Measurements from ENCODE around the gene TP63.

Gene TP63

DNA sequence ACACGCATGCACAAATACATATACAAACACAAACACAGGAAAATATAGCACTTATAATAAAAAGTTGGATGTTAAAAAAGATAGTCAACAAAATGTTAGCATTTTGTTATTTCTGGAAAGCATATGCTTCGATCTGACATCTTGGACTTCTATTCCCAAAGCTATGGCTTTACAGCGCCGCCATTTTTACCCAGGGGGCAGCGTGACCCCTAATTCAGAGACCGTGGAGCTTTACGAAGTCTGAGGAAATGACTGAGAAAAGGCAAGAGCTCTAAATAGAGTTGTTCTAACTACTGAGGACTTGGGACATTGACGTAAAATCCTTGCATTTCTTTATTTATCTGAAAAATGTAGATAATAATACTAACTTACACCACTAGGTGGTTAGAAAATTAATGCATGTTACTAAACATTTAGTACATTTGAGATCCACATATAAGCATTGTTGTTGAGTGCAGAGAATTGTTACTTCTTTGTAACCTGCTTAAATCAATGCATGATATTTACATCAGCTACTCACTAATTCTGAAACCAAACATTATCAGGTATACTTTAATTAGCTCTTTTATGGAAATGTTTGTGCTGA is 155.4 kb downstream of the TP63 start:
- DNase-seq = no peak

DNA sequence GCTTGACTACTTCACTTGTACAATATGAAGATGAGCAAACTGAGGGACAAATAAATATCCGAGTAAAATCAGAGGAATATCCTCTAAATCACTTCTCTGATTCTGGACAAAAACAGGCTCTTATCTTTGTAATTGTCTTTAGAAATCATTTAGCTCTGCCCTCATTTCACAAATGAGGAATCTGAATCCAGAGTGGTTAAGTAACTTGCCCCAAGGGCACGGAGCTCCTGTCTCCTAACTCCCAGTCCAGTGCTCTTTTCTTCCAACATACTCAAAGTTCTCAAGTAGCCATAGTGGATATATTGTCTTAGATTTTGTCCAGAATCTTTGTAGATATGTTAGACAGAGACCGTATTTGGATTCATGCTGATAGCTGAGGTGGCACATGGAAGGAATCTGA is 156.0 kb downstream of the TP63 start:
- DNase-seq = no peak

DNA sequence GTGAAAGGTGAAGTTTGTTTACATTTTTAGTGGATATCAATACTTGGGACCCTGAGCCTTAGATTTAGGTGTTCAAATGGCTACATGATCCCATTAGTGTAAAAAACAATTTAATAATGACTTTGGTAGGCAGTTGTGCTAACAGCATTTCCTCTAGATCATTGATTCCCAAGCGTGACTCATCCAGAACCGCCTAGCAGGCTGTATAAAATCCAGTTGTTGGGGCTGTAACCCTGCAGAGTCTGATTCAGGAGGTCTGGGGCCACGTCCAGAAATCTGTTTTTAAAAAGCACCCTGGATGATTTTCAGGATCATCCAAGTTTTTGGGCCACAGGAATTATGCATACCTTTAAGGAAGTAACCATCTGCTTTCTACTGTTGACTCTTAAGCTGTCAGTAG is 156.4 kb downstream of the TP63 start:
- DNase-seq = no peak

DNA sequence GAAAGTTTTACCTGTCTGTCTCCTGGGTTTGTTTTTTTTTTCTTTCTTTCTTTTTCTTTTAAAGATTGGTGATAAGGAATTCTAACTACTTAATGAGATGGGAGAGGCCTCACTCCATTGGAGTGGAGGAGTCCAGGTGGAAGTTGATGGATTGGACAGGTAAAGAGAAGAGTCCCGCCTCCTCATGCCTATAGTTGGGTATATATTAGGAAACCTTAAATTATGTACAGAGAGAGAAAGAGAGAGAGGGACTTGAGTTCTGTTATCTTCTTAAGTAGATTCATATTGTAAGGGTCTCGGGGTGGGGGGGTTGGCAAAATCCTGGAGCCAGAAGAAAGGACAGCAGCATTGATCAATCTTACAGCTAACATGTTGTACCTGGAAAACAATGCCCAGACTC is 158.2 kb downstream of the TP63 start:
- DNase-seq = no peak

DNA sequence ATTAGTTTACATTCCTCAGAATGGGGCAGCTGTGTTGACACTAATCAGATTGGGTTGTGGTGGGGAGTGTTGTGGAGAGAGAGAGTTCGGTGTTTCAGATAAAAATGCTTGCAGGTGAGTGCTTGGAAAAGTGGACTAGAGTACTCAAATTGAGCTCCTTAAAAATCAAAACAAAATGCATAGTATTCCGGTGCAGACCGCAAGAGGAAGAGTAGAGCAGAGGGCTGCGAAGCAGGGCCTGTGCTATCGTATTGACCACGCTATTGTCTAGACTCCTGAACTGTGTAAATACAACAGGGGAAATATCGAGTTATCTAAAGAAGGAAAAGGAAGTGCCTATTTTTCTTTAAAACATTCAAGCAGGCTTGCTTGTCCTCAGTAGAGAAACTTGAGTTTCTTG is 159.5 kb downstream of the TP63 start:
- no peak for DNase-seq

DNA sequence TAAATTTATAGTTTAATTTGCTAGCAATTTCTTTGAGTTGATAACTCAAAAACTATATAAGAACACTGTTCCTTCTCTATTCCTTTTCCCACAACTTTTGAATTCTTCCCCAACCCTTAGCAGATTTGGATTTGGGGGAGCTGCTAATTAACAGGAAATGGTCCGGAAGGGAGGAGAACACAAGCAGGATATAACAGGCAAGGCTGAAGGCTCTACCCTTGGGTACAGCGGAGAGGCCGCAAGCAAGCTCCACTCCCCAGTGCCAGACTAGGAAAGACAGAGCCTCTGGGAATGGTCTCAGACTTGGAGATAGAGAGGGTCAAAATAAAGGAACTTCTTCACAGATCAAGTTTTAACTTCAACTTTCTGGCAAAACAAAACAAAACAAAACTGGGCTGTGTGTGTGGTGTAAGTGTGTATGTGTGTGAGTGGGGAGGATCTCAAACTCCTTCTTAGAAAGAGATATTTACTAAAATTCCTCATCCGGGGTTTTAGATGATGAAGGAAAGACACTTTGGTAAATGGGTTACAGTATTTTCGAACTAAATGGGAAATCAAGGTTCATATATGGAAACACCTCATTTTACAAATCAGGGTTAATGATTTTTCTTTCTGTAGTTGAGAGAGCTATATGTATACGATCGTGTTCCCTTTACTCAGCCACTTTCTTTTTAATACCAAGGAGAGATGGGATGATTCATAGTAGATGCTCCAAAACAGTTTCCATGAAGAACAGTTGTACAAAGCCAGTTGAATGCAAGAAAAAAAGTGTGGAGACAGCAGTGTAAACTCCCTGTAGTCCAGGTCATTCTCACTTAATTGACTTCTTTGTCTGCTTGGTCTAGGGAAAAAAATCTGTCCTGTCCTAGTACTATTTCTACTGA is 161.1 kb downstream of the TP63 start:
- DNase-seq = no peak

DNA sequence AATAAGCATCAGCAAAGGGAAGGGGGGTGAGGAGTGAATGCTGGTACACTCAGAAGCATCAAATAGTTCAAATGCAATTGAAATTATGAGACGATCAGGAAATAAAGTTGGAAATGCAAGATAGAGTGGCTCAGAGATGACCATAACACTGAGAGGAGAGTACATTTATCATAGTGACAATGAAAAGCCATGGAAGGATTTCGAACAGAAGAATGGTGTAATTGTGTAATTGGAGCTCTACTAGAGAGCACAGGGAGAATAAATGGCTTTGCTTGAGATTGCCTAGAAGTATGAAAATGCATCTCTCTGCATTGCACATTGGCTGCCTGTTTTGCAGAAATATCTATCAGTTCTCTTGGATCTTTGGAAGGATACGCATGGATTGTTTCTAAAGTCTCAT is 163.3 kb downstream of the TP63 start:
- no peak for DNase-seq

DNA sequence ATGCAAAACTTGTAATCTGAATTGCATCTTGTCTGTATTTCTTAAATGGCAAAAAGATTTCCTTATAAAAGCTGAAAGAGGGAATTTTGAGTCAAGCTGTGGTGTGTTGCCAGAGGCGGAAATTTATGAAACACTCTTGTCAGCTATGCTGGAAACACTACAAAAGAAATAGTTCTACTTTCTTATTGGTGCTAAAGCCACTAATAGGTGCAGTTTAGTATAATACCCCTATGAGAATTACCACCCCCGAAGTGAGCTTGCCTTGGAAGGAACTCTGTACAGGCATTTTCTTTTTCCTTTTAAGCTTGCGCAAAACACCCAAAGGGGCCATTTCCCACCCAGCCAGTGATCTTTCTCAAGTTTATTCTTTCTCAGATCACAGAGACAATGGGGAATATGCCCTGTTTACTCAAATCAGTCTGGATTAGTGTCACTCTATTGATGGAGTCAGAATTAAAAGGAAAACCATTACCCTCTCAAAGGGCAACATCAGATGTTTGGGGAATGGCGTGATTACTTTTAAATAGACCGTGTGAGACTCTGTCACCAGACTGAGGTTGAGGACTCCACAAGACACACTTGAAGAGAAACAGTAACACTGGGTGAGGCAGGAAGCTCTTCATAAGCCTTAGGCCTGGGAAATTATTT is 166.0 kb downstream of the TP63 start:
- no peak for DNase-seq

DNA sequence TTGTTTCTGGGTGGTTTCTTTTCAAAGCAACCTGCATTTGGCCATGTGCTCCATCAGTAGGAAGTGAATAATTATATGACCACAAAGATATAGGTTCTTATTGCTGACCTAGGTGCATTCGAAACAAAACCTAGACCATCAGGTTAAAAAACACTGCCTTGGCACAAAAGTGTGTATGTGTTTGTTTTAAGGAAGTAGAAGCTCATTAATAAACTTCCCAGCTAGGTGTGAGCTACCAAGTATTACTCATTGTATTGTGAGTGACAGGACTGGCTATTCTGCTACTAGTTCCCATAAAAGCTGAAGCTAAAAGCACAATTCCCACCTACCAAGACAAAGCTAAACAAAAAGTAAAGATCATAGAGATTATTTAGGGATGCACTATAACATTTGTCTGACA is 168.2 kb downstream of the TP63 start:
- no peak for DNase-seq

DNA sequence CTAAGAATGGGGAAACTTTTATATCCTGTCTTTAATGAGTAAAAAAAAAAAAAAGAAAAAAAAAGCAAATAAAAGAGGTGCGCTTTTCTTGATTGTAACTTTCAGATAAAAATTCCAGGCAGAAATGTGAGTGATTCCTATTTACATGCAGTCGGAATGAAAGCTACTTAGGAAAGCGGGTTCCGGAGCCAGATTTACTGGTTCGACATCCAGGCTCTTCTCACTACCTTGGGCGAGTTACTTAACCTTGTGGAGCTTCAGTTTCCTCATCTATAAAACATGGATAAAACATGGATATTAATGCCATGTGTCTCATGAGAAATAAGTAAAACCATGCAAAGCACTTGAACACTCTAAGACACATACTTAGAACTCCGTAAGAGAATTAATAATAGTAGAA is 169.2 kb downstream of the TP63 start:
- no peak for DNase-seq

DNA sequence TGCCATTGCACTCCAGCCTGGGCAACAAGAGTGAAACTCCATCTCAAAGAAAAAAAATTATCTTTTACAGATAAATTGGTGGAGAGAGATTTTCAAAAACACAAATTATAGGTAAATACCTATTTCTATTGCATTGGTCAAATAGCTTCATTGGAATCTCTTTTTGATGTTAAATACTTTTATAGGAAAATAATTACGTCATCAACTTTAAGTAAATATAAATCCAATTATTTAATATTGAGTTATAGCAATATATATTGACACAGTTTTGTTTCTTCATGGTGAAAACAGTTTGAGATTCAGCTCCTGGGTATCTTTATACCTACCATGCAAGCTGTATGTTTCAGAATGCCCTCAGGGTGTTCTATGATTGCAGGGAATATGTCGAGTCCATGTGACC is 172.1 kb downstream of the TP63 start:
- DNase-seq = no peak

DNA sequence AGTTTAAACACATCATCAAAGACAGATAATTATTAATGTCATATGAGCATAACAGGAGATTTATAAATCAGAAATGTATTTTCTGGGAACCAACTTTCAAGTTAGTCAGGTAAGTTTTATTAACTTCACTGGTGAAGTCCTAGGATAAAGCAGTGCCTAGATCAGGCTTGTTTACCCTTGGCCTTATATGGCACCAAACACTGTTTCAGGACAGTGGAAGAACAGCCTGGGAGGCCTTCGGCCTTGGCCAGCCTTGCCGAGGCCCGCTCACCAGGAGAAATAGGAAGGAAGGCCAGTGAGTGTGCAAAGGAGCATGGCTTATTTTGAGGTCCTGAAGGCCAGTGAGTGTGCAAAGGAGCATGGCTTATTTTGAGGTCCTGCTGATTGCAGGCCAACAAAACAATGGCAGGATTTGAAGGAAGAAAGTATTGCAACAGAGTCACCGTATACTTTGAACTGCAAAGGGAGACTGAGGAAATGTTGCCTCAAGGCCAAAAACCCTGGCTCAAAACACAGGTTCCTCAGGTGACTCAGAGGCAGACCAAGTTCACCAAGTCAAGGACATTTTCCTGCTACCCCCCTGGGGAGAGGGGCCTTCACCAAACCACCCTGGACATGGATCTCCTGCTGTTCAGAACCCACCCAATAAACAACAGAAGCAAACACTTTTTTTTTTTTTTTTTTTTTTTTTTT is 174.3 kb downstream of the TP63 start:
- no peak for DNase-seq

DNA sequence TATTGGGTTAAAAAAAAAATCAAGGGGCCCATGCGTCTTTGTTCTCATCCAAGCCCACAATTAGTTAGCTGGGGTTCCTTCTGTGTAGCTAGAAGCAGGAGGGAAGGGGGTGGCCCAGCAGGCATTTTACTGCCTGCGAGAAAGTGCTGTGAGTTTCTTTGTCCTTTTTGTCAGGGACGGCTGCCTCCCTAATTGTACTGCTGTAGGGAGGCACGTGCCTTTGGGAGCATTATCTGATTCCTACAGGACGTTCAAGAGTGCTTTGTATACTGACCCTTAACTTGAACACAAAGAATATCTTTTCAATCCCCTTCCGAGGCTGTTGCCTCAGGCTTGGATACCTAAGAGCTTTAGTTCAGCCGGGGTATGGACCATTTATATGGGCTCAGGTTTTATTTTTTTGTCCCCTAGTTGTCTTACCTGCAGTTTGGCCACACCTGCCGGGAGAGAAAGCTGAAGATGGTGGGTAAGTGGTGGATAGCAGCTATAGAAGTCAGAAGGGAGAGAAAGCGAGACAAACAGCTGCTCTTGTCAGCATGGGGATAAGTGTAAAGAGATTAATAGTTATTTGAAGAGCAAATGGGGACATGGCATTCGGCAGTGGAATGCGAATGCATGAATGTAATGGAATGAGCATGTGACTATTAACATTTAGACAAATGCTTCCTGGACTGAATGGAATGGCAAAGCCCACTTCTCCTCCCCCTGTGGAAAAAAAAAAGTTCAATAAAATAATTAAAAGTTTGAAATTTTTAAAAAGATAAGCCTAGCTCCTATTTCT is 175.2 kb downstream of the TP63 start:
- no peak for DNase-seq

DNA sequence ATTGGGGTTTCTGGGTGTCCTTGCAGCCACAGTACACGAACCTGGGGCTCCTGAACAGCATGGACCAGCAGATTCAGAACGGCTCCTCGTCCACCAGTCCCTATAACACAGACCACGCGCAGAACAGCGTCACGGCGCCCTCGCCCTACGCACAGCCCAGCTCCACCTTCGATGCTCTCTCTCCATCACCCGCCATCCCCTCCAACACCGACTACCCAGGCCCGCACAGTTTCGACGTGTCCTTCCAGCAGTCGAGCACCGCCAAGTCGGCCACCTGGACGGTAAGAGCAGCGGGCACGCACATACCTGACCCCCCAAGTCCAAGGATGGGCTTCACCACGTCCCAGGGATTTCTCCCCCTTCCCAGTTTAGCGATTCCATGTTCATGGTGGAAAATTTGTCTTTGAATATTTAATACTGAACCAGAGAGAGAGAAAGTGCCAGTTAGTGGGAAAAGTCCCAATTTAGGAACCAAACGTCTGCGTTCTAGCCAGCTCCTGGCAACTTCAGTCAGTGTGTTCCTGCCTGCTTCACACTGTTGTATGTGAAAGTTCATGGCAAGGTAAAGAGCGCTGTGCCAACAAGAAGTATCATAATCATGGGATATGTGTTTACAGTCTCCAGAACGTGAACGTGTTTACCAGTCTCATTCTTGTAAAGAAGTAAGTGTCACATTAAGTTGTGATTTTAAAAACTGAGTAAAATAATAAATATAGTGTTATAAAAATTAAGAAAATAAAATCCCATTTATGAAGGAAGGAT is 177.2 kb downstream of the TP63 start:
- DNase-seq = no peak

DNA sequence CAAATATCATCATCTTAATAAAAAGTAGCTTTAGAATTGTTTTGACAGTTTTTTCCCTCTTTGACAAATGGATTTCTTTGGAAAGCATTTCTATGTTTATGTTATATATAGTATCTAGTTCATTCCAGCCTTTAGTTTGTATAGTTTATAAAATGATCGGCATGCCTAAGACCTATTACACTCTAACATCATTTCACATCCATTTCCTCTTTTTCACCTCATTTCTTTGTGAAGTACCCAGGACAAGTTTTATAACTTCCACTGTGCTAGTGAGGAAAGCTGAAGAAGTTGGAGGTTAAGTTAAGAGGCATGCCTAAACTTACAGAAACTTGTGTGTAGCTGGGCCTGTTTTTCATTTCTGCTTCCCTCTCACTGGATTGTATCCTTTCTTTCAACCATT is 178.4 kb downstream of the TP63 start:
- DNase-seq = no peak

DNA sequence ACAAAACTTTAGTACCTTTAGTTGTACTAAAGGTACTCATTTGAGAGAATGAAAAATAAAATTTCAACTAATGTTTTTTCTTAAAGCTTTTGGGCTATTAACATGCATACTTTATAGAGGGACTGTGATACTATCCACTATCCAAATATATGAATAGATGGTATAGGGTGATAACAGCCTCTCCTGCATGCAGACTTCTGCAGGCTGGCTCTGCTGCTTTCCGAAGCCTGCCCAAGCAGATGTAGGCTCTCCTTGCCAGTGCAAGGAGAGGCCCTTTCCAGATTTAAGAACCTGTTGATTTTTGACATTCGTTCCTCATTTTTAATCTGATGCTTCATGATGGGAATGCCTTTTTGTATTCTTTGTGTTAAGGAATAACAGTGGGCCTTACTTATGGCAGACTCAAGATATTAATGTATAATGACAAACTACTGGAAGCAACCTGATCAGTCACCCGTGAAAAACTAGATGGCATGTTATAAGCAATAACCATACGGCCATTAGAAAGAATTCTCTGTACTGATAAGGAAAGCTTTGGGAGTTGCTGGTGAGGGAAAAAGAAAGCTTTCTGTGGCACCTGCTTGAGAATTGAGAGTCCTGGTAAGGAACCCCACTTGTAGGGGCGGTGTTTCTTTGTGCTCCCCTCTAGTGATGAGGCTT is 181.7 kb downstream of the TP63 start:
- no peak for DNase-seq

DNA sequence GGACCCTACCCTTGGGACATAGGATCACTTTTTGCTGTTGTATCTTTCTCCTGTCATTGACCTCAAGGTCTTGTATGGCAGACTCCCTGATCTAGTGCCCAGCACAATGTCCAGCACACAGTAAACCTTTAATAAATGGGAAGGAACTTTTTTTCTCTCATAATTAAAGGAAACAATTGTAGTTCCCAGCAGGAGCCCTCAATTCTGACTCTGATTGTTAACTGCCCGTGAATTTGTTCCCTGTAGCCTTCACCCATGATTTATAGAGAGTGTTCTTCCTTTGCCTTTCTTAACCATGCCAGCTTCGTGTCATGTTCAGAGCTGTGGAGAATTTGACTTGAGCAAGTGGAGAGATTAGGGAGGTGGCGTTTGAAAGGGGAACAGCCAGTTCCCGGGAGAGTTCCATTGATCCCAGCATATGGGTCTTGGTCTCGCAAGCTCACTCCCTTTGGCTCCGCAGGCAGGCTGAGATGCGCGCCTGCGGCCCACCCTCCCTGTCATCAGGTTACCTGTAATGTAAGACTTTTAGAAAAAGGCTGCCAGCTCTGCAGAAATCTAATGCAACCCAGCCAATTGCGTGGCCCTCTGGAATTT is 182.6 kb downstream of the TP63 start:
- no peak for DNase-seq

DNA sequence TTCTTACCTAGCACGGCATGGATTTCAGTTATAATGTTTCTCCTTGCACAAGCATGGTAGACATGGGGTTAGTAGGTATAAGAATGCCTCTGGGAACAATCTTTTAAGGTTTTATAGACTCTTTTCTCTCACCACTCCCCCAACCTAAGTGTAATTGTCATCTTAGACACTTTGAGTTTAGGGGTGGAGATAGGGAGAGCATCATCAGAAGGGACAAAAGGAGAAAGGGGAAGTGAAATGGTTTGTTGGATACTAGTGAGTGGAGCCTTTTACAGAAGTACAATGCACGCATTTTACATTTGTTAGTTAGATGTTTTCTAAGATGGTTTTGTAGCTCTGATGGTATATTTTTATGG is 189.2 kb downstream of the TP63 start:
- DNase-seq = no peak

DNA sequence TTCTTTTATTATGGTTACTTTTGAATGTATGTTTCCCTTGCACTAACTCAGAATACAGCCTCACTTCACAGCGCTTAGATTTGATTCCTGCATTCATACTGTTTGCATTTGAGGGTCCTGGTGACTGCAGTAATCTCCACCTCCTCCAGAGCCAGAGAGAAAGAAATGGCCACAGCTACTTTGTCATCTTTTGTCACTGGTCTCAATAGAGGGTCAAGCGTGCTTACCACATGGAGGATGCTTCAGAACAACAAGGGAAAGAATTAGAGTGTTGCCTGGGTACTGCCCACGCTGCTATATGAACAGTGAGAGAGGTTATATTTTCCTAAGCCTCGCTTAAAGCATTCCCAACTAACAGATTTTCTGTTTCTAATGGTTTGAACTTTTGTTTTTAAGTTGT is 190.1 kb downstream of the TP63 start:
- DNase-seq = no peak

DNA sequence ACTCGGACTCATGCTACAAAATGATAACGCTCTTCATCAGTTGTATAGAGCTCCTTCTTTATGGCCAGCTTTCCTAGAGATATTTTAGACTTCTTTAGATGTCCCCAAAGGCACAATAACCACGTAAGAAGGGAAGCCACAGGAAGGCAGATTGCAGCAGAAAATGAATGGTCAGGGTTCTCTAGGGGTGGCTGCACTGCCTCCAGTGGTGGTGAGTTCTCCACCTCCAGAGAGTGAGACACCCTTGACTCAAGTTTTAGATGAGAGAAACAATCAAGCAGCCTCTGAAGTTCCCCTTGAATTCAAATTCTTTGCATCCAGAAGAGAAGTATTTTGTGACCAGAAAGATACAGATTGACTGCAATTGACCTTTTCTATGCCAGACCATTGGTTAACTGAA is 191.5 kb downstream of the TP63 start:
- no peak for DNase-seq

DNA sequence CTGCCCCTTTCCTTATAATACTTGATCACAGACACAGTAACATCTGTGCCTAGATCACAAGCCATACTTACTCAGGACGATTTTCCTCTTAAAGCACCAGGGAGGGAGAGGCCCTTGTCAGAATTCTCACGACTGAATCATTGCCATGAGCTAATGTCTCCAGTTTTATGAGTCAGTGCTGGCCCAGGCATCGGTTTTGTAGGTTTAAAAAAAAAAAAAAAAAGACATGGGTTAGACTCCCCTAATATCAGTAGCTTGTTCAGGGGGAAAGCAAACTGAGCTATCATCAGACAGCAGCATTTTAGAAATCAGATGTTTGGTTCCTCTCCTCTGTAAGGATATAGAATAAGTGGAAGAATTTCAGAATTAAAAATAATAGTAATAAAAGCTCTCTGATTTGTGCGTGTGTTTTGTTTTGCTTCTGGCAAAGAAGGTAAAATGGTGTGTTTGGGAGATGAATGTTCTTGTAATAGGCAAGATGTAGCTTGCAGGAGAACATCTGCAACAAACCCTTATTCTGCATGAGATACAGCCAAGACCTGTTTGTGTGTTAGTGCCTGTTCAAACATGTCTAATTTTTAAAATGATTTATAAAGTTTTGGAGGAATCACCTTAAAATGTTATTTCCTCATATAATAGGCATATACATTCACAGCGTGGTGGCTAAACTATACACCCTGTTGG is 193.6 kb downstream of the TP63 start:
- DNase-seq = peak; percentile 54
